Activated effector memory CD4-positive, alpha-beta T cell treated with Interleukin-2 at 50 U/mL for 16 hours (primary cell): ENCODE measurements around the gene TNFRSF4.
"Not testable (repeated sequence)": the region's sequence is repeated elsewhere in the genome, so short reads cannot be mapped to it uniquely, and the experiment has no call there.

Source experiments
- DNase-seq: peaks from one replicate; pipeline ENCODE4 v3.0.0-alpha.2; 2020

Gene TNFRSF4

GRCh38 chr1:1213345-1214265, at the start of gene TNFRSF4:
TNFRSF4 (minus strand) TSS chr1:1214153; CDS start chr1:1214127, 26 bp downstream.
- no peak for DNase-seq

- DNase-seq, result no peak
Observed at GRCh38 chr1:1262758-1263157, 48.8 kb upstream of the TNFRSF4 start.

GRCh38 chr1:1262071-1262470, 48.1 kb upstream of the TNFRSF4 start:
- DNase-seq, result no peak

GRCh38 chr1:1260843-1261560, 47.0 kb upstream of the TNFRSF4 start:
- no peak for DNase-seq

GRCh38 chr1:1259951-1260600, 46.1 kb upstream of the TNFRSF4 start:
- no peak for DNase-seq

- DNase-seq, result no peak
Observed at GRCh38 chr1:1259540-1259939, 45.6 kb upstream of the TNFRSF4 start.

GRCh38 chr1:1259119-1259488, 45.2 kb upstream of the TNFRSF4 start:
- no peak for DNase-seq

GRCh38 chr1:1256956-1257871, 43.3 kb upstream of the TNFRSF4 start:
- DNase-seq, result no peak

- no peak for DNase-seq
Observed at GRCh38 chr1:1255611-1256010, 41.7 kb upstream of the TNFRSF4 start.

GRCh38 chr1:1255078-1255477, 41.1 kb upstream of the TNFRSF4 start:
- no peak for DNase-seq

GRCh38 chr1:1254667-1254998, 40.7 kb upstream of the TNFRSF4 start:
- no peak for DNase-seq

- no peak for DNase-seq
Observed at GRCh38 chr1:1253972-1254666, 40.2 kb upstream of the TNFRSF4 start.

GRCh38 chr1:1253314-1253713, 39.4 kb upstream of the TNFRSF4 start:
- no peak for DNase-seq

- peak; percentile 48 for DNase-seq
Observed at GRCh38 chr1:1250786-1251284, 36.9 kb upstream of the TNFRSF4 start.

GRCh38 chr1:1248009-1248913, 34.3 kb upstream of the TNFRSF4 start:
- DNase-seq, result not testable (repeated sequence)

- no peak for DNase-seq
Observed at GRCh38 chr1:1247341-1247913, 33.5 kb upstream of the TNFRSF4 start.

GRCh38 chr1:1246577-1247340, 32.8 kb upstream of the TNFRSF4 start, which contains the start of gene C1QTNF12:
C1QTNF12 (minus strand) TSS chr1:1246722; CDS start chr1:1246690, 32 bp downstream.
- no peak for DNase-seq

GRCh38 chr1:1245817-1246576, 32.0 kb upstream of the TNFRSF4 start:
- DNase-seq, result no peak
